ENCODE results near the gene NT5C1B.

The NT5C1B gene

DNA sequence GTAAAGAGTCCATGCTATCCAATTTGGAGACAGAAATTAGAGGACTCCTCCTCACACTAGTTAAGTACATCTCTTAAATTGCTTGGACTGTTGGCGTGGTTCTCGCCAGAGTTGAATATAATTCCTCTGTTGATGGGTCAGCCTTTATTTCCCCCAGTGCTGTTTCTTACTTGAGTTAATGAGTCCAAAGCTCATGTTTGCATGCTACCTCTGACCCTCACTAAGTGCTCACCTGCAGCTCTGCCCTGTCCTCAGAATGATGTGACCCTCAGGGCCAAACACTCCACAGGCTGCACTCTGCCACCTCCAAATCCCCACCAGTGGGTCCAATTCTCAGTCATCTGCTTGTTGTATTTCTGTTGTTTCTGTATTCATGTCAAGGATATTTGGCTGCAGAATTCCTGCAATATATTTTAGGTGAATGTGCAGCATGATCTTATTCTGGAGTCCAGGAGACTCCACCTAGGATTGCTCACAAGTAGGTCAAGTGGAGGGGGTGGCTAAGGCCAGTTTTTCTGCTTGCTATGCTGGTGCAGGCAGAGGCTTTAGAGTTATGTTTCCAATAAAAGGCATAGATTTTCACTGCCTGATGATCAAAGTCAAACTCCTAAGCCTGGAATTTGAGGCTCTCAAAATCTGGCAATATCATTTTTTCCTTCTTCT is 66.8 kb downstream of the NT5C1B start:
- no peak overlapping the region for H3K4me3 ChIP-seq
- no peaks in the 10 kb centered on the region for H3K27me3 ChIP-seq
- TF ChIP-seq Cebpa-rat (IDR thresholded peaks at IDR 0.05), result no peak
- no peaks in the 10 kb centered on the region for H3K4me1 ChIP-seq
- no peak overlapping the region for H3K9ac ChIP-seq
- no peaks in the 10 kb centered on the region for H3K36me3 ChIP-seq
- H3K27ac ChIP-seq, result no peak overlapping the region
- no peaks in the 10 kb centered on the region for H4K20me1 ChIP-seq
- H3K4me2 ChIP-seq, result no peak overlapping the region
- H3K9me3 ChIP-seq, result no peaks in the 10 kb centered on the region

DNA sequence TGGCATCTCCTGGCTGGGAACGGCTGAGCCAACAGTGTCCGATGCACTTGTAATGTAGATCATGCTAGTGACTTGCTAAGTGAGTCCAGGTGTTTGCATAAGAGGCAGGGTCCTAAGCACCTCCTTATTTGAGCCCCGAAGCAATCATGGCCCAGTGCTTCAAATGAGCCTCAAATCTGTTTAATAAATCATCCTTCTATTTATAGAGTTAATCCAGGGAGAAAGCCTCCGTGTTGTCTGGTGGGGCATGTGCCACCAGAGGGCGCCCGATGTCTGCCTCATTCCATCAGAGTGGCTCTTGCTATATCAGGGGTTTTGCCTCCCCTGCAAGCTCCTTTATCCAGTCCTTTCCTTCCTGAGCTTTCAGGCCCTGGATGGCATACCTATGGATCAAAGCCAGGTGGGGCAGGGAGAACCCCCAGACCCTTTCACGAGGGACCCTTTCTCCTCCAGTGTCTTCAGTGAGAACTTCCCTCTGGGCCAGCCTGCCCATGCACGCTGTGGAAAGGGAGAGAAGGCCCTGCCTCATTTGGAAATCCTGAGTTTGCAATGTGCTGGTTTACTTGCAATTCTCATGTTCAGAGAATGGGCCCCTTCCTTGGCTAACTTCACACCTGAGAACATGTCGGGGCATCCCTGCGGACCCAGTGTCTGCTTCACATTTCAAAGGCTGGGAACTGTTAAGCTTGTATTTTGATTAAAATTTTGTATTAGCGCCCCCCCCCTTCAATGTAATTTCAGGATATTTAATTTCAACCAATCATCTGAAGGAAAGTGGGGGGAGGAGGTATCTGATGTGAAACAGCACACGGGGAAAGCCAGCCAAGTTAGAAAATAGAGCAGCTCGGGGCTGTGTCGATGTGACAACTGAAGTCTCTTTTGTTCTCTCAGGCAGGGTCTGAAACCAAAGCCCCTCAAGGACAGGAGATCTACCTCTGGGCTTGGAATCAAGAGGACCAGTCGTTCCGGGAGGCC is 68.6 kb downstream of the NT5C1B start:
- Histone ChIP-seq H3K27ac (no peak overlapping the region), H3K4me2 (no peak overlapping the region), H3K4me1 (no peaks in the 10 kb centered on the region), H4K20me1 (no peaks in the 10 kb centered on the region), H3K9ac (no peak overlapping the region), H3K9me3 (no peaks in the 10 kb centered on the region), H3K36me3 (no peaks in the 10 kb centered on the region), H3K4me3 (no peak overlapping the region), H3K27me3 (no peaks in the 10 kb centered on the region)
- TF ChIP-seq Cebpa-rat (IDR thresholded peaks at IDR 0.05), result no peak

DNA sequence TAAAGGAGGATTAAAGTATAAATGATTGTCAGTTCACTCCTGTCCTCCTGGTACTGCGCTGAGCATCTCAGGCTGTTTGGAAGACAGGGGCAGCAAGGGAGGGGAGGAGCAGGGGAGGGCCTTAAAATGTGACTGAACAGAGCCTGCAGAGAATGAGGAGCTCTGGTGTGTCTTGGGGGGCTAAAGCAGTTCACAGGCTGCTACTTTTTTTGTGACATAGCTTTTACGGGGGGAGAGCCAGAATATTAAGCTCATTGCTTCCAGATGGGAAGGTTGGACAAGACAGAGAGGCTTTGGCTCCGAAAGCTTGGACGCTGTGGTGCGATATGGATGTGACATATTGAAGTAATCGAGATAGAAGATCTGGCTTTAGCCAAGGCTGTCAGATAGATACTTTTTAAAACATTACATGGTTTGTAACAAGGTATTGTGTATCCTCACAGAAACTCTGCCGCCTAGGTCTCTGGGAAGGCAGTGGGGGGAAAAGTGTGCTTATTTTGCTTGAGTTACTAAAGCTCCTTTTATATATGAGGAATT is 69.4 kb downstream of the NT5C1B start:
- H3K27ac ChIP-seq, result no peak overlapping the region
- TF ChIP-seq Cebpa-rat (IDR thresholded peaks at IDR 0.05), result no peak
- H3K27me3 ChIP-seq, result no peaks in the 10 kb centered on the region
- no peak overlapping the region for H3K4me2 ChIP-seq
- H3K9me3 ChIP-seq, result no peaks in the 10 kb centered on the region
- no peaks in the 10 kb centered on the region for H4K20me1 ChIP-seq
- H3K9ac ChIP-seq, result no peak overlapping the region
- H3K4me3 ChIP-seq, result no peak overlapping the region
- no peaks in the 10 kb centered on the region for H3K4me1 ChIP-seq
- H3K36me3 ChIP-seq, result no peaks in the 10 kb centered on the region

DNA sequence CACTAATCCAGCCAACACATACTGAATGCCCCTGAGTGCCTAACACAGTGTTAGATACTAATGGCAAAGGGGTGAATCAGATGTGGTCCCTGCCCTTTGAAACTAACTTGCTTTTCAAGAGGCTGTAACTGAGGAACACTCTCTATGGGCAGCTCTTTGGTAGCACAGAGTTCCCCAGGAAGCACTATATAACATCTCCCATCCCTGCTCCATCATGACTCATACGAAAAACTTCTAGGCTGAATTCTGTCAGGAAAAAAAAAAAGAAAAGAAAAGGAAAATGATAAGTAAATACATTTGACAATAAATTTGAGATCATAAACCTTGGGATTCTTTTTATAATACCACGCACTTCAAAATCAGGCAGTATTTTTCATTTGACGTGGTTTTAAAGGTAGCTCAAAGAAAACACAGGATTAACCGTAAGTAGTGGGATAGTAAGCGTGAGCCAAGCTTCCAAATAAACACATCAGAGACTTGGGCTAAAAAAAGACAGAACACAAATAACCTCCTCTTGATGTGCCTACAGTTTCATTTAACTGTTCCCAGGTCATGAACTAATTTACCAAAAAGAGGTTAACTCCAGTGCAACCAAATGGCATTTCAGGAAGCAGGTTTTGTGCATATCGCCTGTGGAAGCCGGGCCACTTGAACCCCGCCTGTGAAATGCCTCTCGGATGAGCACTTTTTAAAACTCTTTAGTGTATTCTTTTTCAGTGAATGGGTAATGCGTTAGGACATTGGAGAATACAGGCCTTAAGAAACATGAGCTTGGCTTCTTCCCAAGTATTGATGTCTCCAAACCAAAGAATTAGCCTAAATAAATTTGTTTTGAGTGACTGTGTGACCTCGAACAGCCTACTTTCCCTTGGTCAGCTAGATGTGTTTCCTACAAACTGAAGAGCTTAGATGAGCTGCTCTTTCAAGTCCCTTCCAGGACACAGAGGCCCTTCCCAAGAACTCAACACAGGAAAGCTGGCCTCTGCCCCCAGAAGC is 71.0 kb downstream of the NT5C1B start:
- no peaks in the 10 kb centered on the region for H4K20me1 ChIP-seq
- no peak for TF ChIP-seq Cebpa-rat (IDR thresholded peaks at IDR 0.05)
- H3K4me2 ChIP-seq, result no peak overlapping the region
- H3K9ac ChIP-seq, result no peak overlapping the region
- no peak overlapping the region for H3K4me3 ChIP-seq
- no peaks in the 10 kb centered on the region for H3K4me1 ChIP-seq
- no peaks in the 10 kb centered on the region for H3K27me3 ChIP-seq
- H3K36me3 ChIP-seq, result no peaks in the 10 kb centered on the region
- no peak overlapping the region for H3K27ac ChIP-seq
- no peaks in the 10 kb centered on the region for H3K9me3 ChIP-seq

DNA sequence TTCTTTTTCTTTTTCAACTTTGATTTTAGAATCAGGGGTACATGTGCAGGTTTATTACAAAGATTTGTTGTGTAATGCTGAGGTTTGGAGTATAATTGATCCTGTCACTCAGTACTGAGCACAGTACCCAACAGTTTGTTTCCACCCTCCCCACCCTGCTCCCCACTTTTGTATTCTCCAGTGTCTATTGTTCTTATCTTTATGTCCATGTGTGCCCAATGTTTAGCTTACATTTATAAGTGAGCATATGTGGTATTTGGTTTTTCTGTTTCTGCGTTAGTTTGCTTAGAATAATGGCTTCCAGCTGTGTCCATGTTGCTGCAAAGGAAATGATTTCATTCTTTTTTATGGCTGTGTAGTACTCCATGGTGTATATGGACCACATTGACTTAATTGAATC is 72.0 kb downstream of the NT5C1B start:
- no peak overlapping the region for H3K27ac ChIP-seq
- no peak overlapping the region for H3K4me3 ChIP-seq
- H3K9me3 ChIP-seq, result no peaks in the 10 kb centered on the region
- no peaks in the 10 kb centered on the region for H3K36me3 ChIP-seq
- no peak for TF ChIP-seq Cebpa-rat (IDR thresholded peaks at IDR 0.05)
- H4K20me1 ChIP-seq, result no peaks in the 10 kb centered on the region
- H3K27me3 ChIP-seq, result no peaks in the 10 kb centered on the region
- H3K9ac ChIP-seq, result no peak overlapping the region
- no peak overlapping the region for H3K4me2 ChIP-seq
- H3K4me1 ChIP-seq, result no peaks in the 10 kb centered on the region

DNA sequence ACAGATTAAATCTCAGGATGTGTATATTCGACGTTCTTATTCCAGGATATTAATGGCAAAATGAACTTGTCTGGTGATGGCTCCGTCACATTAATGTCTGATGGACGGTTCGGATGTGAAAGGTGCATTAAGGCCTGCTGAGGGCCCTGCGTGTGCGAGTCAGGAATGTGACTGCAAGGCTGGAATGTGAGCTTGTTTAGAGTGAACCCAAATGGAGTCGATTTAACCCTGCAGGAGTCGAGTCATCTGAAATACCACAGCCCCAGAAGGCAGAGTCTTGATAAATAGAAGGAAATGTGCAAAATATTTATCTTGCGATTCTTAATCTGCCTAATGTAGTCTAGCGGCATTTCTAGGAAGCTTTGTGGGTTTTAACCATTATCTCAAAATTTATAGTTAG is 73.3 kb downstream of the NT5C1B start:
- H3K4me2 ChIP-seq, result no peak overlapping the region
- H3K4me1 ChIP-seq, result no peaks in the 10 kb centered on the region
- no peaks in the 10 kb centered on the region for H4K20me1 ChIP-seq
- H3K9me3 ChIP-seq, result no peaks in the 10 kb centered on the region
- H3K36me3 ChIP-seq, result no peaks in the 10 kb centered on the region
- no peak overlapping the region for H3K27ac ChIP-seq
- no peak overlapping the region for H3K9ac ChIP-seq
- no peak for TF ChIP-seq Cebpa-rat (IDR thresholded peaks at IDR 0.05)
- no peaks in the 10 kb centered on the region for H3K27me3 ChIP-seq
- no peak overlapping the region for H3K4me3 ChIP-seq

DNA sequence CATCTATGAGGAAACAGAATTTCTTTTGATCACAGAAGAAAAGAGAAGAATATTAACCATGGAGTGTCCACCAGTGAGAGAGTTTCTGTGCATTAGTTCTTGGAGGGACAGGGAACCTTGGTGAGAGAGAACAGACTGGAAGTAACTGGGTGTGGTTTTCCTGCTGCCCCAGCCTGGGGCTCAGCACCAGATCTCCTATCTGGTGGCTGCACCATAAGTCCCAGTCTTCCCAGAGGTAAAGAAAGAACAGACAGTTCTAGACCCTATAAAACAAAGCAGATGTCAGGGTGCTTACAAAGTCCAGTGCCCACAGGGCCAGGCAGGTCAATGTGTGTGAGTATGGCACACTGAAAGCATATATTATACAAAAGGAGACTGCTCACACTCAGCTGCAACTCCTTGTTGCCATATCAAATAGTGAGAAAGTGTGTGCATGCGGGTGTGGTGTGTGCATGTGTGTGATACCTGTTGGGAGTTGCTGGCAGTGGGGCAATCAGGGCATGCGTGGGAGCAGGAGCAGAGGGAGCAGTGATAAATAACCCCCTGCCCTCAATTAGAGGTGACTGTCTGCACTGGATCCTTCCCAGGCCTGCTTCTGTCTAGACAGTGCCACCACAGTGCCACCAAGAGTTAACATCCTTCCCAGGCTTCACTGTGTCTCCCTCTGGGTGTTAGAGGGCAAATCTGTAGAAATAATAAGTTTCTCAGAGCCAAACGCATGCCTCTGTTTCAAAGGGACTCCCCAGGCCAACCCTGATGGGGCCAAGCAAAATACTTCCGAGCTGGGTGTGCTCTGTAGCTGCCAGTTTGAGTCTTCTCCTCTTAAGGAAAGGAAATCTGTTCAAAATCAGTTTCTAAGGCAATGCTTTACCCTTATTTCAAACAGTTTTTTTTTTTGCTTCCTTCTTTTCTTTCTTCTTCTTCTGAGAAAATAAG is 74.6 kb downstream of the NT5C1B start:
- H3K27me3 ChIP-seq, result no peaks in the 10 kb centered on the region
- H3K27ac ChIP-seq, result no peak overlapping the region
- no peaks in the 10 kb centered on the region for H3K9me3 ChIP-seq
- H3K4me3 ChIP-seq, result no peak overlapping the region
- TF ChIP-seq Cebpa-rat (IDR thresholded peaks at IDR 0.05), result no peak
- no peak overlapping the region for H3K4me2 ChIP-seq
- H3K4me1 ChIP-seq, result no peaks in the 10 kb centered on the region
- H4K20me1 ChIP-seq, result no peaks in the 10 kb centered on the region
- no peak overlapping the region for H3K9ac ChIP-seq
- H3K36me3 ChIP-seq, result no peaks in the 10 kb centered on the region
